Neuron (in vitro differentiated cells): ENCODE data around the gene BEX4.
A peak's percentile ranks its signal among the peaks of the same experiment; 100 is the strongest.
"Not testable (repeated sequence)": the region's sequence is repeated elsewhere in the genome, so short reads cannot be mapped to it uniquely, and the experiment has no call there.

ENCODE experiments used
- H2AFZ ChIP-seq: one replicate; pipeline ENCODE4 v1.6.1; 2013; ENCODE audit warnings: low read depth, mild to moderate bottlenecking, inconsistent platforms, low read length, moderate library complexity
- H3K27me3 ChIP-seq: one replicate; pipeline ENCODE4 v1.6.1; 2013; ENCODE audit warnings: low read length; ENCODE audit not compliant: insufficient read depth
- H3K36me3 ChIP-seq: one replicate; pipeline ENCODE4 v1.6.1; 2013; ENCODE audit warnings: low read length; ENCODE audit not compliant: insufficient read depth
- H3K4me1 ChIP-seq: one replicate; pipeline ENCODE4 v1.6.1; 2013; ENCODE audit warnings: low read length; ENCODE audit not compliant: insufficient read depth
- H3K4me3 ChIP-seq: 2 replicates; pipeline ENCODE4 v1.5.1; 2013; ENCODE audit warnings: mild to moderate bottlenecking, low read length, moderate library complexity
- H3K9me3 ChIP-seq: one replicate; pipeline ENCODE4 v1.6.1; 2013; ENCODE audit warnings: low read length

Gene BEX4, protein sequence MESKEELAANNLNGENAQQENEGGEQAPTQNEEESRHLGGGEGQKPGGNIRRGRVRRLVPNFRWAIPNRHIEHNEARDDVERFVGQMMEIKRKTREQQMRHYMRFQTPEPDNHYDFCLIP

DNA sequence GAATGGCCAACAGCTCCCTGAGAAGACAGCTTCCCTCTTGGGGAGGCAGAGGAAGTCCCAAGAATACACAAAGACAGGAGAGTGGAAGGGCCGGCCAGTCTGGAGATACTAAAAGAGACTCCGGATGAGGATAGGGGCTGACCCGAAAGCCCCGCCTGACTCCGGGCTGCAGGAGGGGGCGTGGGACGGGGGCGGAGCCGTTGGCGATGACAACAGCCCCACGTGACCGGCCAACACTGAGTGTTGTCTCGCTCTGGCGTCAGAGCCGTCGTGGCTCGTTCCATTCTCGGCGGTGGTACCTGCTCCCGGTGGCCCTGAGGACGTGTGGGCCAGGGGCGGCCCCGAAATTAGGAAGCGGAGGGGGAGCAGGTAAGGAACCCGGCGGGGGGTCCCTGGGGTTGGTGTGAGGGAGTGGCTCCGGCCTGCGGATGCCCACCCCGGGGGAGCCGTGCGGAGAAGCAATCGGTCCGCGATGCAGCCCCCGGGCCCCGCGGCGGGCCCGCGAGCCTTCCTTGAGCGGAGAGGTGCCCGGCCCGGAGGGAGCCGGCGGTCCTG lies at the start of gene BEX4:
Gene BEX4 (plus strand): TSS at position 239 of the 555 bp plus-strand sequence. CDS start 1,046 bp downstream, outside the sequence.
- H3K27me3 ChIP-seq: no peaks in the 10 kb centered on the region
- peaks cover 5% of the 10 kb centered on the region for H3K4me1 ChIP-seq
- H3K9me3 ChIP-seq: no peaks in the 10 kb centered on the region
- peak within 1 kb of the TSS; percentile 84 for H3K4me3 ChIP-seq
- peak within 1 kb of the TSS; percentile 71 for H2AFZ ChIP-seq
- H3K36me3 ChIP-seq: peaks cover 14% of the 10 kb centered on the region

DNA sequence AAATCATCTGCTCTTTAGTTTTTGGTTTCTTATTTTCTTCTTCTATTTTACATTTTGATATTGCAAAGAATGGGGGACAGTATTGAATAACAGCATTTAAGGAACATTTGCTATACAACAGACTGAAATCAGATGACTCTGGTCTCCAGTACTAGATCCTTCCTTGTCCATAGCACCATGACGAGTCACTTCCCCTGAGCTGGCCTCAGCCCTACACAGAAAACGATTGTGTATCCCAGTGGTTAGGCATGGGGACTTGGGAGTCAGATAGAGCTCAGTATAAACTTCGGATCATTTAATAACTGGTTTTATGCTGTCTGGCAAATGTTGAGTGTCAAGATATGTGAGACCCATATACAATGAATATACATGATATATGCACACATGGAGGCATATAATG lies 44.7 kb upstream of the BEX4 start:
- Histone ChIP-seq H3K9me3 (no peaks in the 10 kb centered on the region), H3K4me1 (no peaks in the 10 kb centered on the region), H2AFZ (no peak overlapping the region), H3K4me3 (no peak overlapping the region), H3K27me3 (peaks cover 2% of the 10 kb centered on the region), H3K36me3 (no peaks in the 10 kb centered on the region)

DNA sequence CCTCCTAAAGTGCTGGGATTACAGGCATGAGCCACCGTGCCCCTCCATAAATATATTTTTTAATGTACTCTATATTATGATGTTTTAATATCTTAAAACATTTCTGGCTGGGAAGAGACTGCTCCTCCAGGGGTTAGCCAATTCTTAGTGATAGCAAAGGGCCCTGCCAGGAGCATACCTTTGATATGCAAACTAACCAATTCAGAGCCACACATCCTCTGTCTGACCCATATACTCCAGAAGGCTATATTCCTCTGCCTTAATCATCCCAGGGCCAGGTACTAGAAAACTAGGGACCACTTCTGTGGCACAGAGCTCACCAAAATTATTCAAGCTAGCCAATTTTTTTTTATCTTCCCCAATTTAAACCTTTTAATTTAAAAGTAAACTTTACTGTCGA lies 43.6 kb upstream of the BEX4 start:
- Histone ChIP-seq H2AFZ (no peak overlapping the region), H3K36me3 (no peaks in the 10 kb centered on the region), H3K4me3 (no peak overlapping the region), H3K9me3 (no peaks in the 10 kb centered on the region), H3K4me1 (no peaks in the 10 kb centered on the region), H3K27me3 (peaks cover 2% of the 10 kb centered on the region)

DNA sequence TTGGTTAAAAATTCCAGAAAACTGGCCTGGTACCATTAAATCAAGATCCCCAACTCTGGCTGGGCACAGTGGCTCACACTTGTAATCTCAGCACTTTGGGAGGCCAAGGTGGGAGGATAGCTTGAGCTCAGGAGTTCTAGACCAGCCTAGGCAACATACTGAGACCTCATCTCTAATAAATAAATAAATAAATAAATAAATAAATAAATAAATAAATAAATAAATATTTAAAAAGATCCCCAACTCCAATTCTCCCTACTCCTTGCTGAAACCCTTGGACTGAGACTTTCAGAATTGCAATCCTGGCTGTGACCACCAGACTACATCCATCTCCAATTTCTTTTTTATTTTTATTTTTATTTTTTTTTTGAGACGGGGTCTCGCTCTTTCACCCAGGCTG lies 39.7 kb upstream of the BEX4 start:
- H3K36me3 ChIP-seq, H3K27me3 ChIP-seq, H2AFZ ChIP-seq, H3K9me3 ChIP-seq, H3K4me1 ChIP-seq, H3K4me3 ChIP-seq: not testable (repeated sequence)

DNA sequence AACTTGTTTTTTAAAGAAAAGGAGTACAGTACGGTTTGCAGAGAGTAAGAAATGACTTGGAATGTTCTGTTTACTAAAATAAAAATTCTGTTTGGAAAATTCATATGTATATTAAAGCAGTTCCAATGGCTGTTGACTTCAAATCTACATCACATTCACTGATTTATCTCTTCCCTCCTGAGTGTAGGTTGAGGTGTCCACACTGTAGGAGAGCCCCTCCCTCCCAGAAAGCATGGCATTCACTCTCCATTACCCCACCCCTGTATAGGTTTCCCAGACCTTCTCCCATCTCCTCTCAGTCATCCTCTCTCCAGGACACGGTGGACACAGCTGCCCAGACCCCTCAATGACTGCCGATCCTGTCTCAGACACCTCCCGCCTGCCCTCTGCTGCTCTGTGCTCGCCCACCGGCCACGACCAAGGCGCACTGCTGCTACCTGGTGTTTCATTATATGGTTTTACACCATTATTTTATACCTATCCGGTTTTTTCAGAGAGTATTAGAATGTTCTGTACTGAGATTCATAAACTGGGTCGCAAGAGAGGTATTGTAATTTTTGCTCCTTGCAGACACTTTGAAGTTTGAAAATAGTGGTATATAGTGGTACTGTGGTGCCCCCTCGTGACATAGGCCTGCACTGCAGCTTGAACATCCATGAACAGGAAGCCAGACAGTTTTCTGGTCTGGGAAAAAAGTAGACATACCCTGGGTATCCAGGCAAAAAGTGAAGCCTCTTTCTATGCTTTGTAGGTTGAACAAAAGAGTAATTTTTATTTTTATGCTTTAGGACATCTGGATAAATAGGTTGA lies 38.8 kb upstream of the BEX4 start:
- Histone ChIP-seq H3K4me3 (no peak overlapping the region), H2AFZ (no peak overlapping the region), H3K4me1 (no peaks in the 10 kb centered on the region), H3K9me3 (no peaks in the 10 kb centered on the region), H3K36me3 (no peaks in the 10 kb centered on the region), H3K27me3 (peaks cover 8% of the 10 kb centered on the region)

DNA sequence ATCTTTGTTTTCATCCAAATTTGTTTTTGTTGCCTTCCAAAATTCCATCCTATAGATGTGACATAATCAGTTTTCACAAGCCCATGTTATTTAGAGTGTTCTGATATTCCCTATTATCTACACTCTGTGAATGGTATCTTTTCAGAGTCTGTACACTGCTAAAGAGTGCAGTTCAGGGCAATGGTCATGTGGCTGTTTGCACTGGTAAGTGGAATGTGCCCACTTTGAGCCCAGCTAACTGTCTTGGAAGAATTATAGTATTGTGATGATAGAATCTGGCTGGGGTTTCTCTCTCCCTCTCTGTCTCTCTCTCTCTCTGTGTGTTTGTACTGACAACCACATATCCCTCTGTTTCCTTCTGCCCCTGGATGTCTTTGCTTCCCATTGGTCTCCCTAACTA lies 37.4 kb upstream of the BEX4 start:
- Histone ChIP-seq H3K36me3 (no peaks in the 10 kb centered on the region), H2AFZ (no peak overlapping the region), H3K9me3 (no peaks in the 10 kb centered on the region), H3K4me3 (no peak overlapping the region), H3K4me1 (no peaks in the 10 kb centered on the region), H3K27me3 (peaks cover 7% of the 10 kb centered on the region)

DNA sequence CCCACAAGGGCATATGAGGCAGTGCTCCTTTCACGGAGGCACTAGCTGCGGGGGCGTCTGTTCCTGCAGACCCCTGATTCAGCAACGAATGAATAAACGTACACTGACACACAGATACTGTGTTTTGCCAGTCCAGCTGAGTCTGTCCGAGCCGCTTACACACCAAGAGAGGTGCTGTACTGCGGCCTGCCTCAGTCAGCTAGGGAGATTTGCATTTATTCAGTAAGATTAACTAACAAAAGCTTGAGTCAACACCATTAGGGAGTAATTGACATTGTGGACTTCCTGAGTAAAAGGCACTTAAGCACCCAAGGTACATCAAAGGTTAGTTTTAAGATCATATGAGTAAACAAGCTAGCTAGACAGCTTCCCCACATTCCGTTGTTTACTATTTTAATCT lies 31.0 kb upstream of the BEX4 start:
- Histone ChIP-seq H3K9me3 (no peaks in the 10 kb centered on the region), H2AFZ (no peak overlapping the region), H3K4me3 (no peak overlapping the region), H3K36me3 (no peaks in the 10 kb centered on the region), H3K4me1 (no peaks in the 10 kb centered on the region), H3K27me3 (peaks cover 6% of the 10 kb centered on the region)

DNA sequence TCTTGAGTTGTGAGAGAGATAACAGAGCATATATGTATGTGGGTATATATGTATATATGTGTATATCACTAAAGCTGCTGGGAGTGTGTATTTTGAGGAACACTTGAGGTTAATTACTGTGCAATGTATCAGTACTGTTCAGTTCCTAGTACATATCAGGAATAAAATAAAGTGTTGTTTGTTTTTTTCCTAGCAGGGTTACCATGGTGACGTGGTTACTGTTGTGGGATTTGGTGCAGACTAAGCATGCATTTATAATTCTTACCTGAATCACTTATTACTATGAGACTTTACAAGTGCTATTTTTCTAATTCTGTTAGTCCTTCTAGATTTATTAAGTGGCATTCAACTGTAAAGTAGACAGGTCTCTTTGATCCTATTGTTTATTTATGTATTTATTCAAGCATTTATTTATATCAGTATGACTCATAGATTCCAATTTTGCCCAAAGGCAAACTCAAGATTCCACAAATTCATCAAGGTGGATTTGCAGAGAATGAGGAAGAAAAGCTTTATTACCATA lies 26.9 kb upstream of the BEX4 start:
- H3K9me3 ChIP-seq: no peaks in the 10 kb centered on the region
- no peaks in the 10 kb centered on the region for H3K27me3 ChIP-seq
- H2AFZ ChIP-seq: no peak overlapping the region
- H3K4me1 ChIP-seq: no peaks in the 10 kb centered on the region
- no peaks in the 10 kb centered on the region for H3K36me3 ChIP-seq
- no peak overlapping the region for H3K4me3 ChIP-seq

DNA sequence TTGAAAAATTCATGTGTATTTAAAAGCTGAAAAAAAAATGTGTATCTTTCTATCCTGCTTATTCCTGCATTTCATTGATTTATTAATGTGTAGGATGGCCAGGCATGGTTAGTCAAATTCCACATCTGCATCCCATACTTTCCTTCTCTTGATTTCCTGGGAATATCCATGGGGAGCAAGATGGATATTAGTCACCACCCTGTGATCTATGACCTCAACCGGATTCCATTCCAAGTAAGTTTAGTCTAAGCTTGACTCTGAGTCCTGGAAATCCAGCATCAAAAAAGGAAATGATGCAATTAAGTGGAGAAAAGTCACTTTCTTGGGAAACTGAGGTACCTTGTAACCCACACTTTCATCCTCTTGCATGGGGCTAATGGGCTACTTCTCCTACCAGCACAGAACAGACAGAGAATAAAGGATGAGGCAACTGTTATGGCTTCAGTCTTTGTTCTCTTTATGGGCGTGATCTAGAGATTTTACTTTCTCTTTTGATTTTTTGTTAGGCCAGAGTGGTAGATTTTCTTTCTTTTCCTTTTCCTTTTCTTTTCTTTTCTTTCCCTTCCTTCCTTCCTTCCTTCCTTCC lies 17.1 kb upstream of the BEX4 start:
- Histone ChIP-seq H3K36me3 (no peaks in the 10 kb centered on the region), H3K4me3 (no peak overlapping the region), H3K9me3 (no peaks in the 10 kb centered on the region), H2AFZ (no peak overlapping the region), H3K4me1 (no peaks in the 10 kb centered on the region), H3K27me3 (no peaks in the 10 kb centered on the region)

DNA sequence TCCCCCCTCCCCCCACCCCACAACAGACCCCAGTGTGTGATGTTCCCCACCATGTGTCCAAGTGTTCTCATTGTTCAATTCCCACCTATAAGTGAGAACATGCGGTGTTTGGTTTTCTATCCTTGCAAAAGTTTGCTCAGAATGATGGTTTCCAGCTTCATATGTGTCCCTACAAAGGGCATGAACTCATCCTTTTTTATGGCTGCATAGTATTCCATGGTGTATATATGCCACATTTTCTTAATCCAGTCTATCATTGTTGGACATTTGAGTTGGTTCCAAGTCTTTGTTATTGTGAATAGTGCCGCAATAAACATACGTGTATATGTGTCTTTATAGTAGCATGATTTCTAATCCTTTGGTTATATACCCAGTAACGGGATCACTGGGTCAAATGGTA lies 16.2 kb upstream of the BEX4 start:
- H2AFZ ChIP-seq, H3K4me1 ChIP-seq, H3K4me3 ChIP-seq, H3K27me3 ChIP-seq, H3K9me3 ChIP-seq, H3K36me3 ChIP-seq: not testable (repeated sequence)

DNA sequence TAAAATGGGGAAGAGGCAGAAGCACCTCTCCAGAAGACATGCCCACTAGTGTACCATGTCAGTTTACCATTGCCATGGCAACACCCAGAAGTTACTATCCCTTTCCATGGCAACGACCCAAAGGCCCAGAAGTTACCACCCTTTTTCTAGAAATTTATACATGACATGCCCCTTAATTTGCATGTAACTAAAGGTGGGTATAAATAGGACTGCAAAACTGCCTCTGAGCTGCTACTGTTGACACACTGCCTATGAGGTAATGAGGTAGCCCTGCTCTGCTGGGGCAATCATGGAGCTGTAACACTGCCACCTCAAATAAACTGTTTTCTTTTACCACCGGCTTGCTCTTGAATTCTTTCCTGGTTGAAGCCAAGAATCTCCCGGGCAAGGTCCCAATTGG lies 13.9 kb upstream of the BEX4 start:
- Histone ChIP-seq H3K4me3 (no peak overlapping the region), H3K36me3 (no peaks in the 10 kb centered on the region), H3K9me3 (no peaks in the 10 kb centered on the region), H3K27me3 (no peaks in the 10 kb centered on the region), H3K4me1 (no peaks in the 10 kb centered on the region), H2AFZ (no peak overlapping the region)

DNA sequence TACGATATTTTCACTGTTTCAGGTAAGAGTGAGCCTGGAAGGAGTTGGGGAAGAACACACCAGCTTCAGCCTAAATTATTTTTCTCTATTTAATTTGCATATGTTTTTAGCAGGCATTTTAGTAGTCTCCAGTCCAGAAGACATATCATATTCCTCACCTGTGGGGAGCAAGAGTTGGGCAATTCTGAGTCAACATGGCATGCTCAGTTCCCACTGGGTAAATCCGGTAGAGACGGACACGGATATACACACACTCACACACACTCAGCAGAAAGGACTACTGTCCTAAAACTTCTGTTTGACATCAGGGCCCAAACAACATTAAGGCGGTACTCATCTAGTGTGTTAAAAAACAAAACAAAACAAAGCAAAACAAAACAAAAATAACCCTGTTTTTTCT lies 4.9 kb upstream of the BEX4 start:
- Histone ChIP-seq H2AFZ (no peak overlapping the region), H3K4me1 (no peaks in the 10 kb centered on the region), H3K4me3 (no peak overlapping the region), H3K9me3 (no peaks in the 10 kb centered on the region), H3K27me3 (no peaks in the 10 kb centered on the region), H3K36me3 (no peaks in the 10 kb centered on the region)

DNA sequence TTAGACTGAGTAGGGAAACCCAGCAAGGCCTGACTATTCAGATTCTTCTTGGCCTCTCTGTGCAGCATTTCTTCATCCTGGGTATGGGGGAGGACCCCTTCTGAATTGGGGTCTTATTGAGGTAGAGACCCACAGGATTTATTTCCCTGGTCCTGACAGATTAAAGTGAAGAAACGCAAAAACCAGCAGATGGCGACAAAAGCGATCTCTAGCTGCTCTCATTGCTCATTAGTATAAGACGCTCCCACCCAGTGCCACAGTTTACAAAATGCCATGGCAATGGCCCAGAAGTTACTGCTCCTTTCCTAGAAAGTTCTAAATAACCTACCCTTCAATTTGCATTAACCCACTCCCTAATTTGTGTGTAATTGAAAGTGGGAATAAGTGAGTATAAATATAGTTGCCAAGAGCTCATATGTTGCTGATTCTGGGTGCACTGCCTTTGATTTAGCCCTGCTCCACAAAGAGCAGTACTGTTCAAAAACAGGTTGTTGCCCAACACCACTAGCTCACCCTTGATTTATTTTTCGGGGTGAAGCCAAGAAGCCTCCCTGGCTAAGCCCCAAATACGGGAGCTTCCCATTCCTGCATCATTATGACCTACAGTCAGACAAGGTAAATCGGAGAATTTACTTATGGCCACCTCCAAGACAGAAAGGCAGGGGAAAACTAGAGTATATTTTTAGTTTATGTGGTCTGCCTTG lies 3.7 kb upstream of the BEX4 start:
- Histone ChIP-seq H3K36me3 (peaks cover under 1% of the 10 kb centered on the region), H3K4me1 (peaks cover 4% of the 10 kb centered on the region), H3K27me3 (no peaks in the 10 kb centered on the region), H3K4me3 (no peak overlapping the region), H3K9me3 (no peaks in the 10 kb centered on the region), H2AFZ (no peak overlapping the region)
